Activated CD4-positive, alpha-beta memory T cell treated with anti-CD3 and anti-CD28 coated beads for 36 hours (primary cell): ENCODE data around the gene CNST. TPM values are rescaled to one million over a fixed set of nuclear protein-coding genes. Genes with fewer than 3 reads are reported as not detected.
"Not testable (repeated sequence)": the region's sequence is repeated elsewhere in the genome, so short reads cannot be mapped to it uniquely, and the experiment has no call there.

Source experiments
- CTCF ChIA-PET: fragments of 350-600 bp; sonication (Branson Sonifier 250); formaldehyde crosslinking; loops from one replicate; lab custom pipeline; 2021; ENCODE audit warnings: antibody characterized with exemption, inconsistent platforms; lab: Charles Lee
- POLR2A ChIA-PET: fragments of 350-600 bp; sonication (Branson Sonifier 250); formaldehyde crosslinking; loops from one replicate; lab custom pipeline; 2021; ENCODE audit warnings: antibody characterized with exemption; lab: Charles Lee
- DNase-seq: peaks from one replicate; pipeline ENCODE4 v3.0.0-alpha.2; 2020
- H3K27ac Mint-ChIP-seq: one replicate; pipeline ENCODE4 v1.8.0; 2021; ENCODE audit warnings: mixed read lengths
- H3K27me3 Mint-ChIP-seq: one replicate; pipeline ENCODE4 v1.8.0; 2021; ENCODE audit warnings: mixed read lengths
- H3K36me3 Mint-ChIP-seq: one replicate; pipeline ENCODE4 v1.8.0; 2021; ENCODE audit warnings: mixed read lengths
- H3K4me1 Mint-ChIP-seq: one replicate; pipeline ENCODE4 v1.8.0; 2021; ENCODE audit warnings: low read depth, mixed read lengths
- H3K4me3 Mint-ChIP-seq: one replicate; pipeline ENCODE4 v1.8.0; 2021; ENCODE audit warnings: mild to moderate bottlenecking, mixed read lengths
- H3K9me3 Mint-ChIP-seq: one replicate; pipeline ENCODE4 v1.8.0; 2021; ENCODE audit warnings: mixed read lengths
- intact Hi-C: fragments of 100-400 bp; cut with micrococcal nuclease; formaldehyde crosslinking; loops from one replicate; pipeline ENCODE4 v1.15.1; 2023
- total RNA-seq, 2 experiments: library from RNA; stranded (reverse); gene quantifications; one replicate each; pipeline ENCODE4 v1.2.3, GENCODE V29; 2021

Gene CNST
- total RNA-seq, 2 experiments from 2014 or later: 25.9 TPM

GRCh38 chr1:246687002-246687401 lies 120.7 kb downstream of the CNST start:
- intact Hi-C loops: loop anchor here (5.0 kb wide), 1 partner anchor 35 kb away; the partner anchor contains the start of gene SCCPDH
- Mint-ChIP-seq H3K9me3 (no peaks in the 10 kb centered on the region), H3K4me1 (no peaks in the 10 kb centered on the region), H3K4me3 (no peak overlapping the region), H3K36me3 (no peaks in the 10 kb centered on the region), H3K27ac (no peak overlapping the region), H3K27me3 (no peaks in the 10 kb centered on the region)
- DNase-seq: no peak
- CTCF ChIA-PET: no interaction called here
- POLR2A ChIA-PET: no interaction called here

- no peaks in the 10 kb centered on the region for H3K4me1 Mint-ChIP-seq
- ChIA-PET CTCF (interaction anchor here (0.6 to 1.6 kb wide), 20 partner anchors 9 to 1537 kb away, joined by 3 to 7 read pairs (median 3); no protein-coding TSS in a partner anchor), POLR2A (no interaction called here)
- peaks cover 14% of the 10 kb centered on the region for H3K9me3 Mint-ChIP-seq
- intact Hi-C loops: loop anchor here (2.0 to 5.0 kb wide), 3 partner anchors 33 to 281 kb away; partner anchors contain the start of gene SCCPDH
- no peaks in the 10 kb centered on the region for H3K27me3 Mint-ChIP-seq
- no peak overlapping the region for H3K4me3 Mint-ChIP-seq
- H3K27ac Mint-ChIP-seq: no peak overlapping the region
- H3K36me3 Mint-ChIP-seq: no peaks in the 10 kb centered on the region
- peak; percentile 56 for DNase-seq
These were observed 123.3 kb downstream of the CNST start for GRCh38 chr1:246689409-246690008.

- intact Hi-C loops: no loop called here
- ChIA-PET CTCF (interaction anchor here (1.0 to 1.6 kb wide), 10 partner anchors 10 to 207 kb away, joined by 3 to 7 read pairs (median 4); no protein-coding TSS in a partner anchor), POLR2A (no interaction called here)
- peaks cover 19% of the 10 kb centered on the region for H3K9me3 Mint-ChIP-seq
- H3K4me1 Mint-ChIP-seq: no peaks in the 10 kb centered on the region
- no peaks in the 10 kb centered on the region for H3K36me3 Mint-ChIP-seq
- DNase-seq: no peak
- H3K27ac Mint-ChIP-seq: no peak overlapping the region
- H3K27me3 Mint-ChIP-seq: no peaks in the 10 kb centered on the region
- H3K4me3 Mint-ChIP-seq: no peak overlapping the region
These were observed 123.8 kb downstream of the CNST start for GRCh38 chr1:246690100-246690499.

- H3K9me3 Mint-ChIP-seq: peaks cover 19% of the 10 kb centered on the region
- intact Hi-C loops: no loop called here
These were observed 125.6 kb downstream of the CNST start for GRCh38 chr1:246691622-246692495.

DNA sequence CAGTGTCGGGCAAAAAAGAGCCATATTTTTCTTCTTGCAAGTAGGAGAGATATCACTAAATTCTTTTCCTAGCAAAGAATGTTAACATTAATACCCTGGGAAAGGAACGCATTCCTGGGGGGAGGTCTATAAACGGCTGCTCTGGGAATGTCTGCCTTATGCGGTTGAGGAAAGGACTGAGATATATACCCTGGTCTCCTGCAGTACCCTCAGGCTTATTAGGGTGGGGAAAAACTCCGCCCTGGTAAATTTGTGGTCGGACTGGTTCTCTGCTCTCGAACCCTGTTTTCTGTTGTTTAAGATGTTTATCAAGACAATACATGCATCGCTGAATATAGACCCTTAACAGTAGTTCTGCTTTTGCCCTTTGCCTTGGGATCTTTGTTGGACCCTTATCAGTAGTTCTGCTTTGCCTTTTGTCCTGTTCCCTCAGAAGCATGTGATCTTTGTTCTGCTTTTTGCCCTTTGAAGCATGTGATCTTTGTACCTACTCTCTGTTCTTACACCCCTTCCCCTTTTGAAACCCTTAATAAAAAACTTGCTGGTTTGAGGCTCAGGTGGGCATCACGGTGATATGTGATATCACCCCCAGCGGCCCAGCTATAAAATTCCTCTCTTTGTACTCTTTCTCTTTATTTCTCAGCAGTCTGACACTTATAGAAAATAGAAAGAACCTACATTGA lies 128.1 kb downstream of the CNST start:
- H3K27ac Mint-ChIP-seq, POLR2A ChIA-PET, H3K36me3 Mint-ChIP-seq, H3K27me3 Mint-ChIP-seq, intact Hi-C loops, H3K4me1 Mint-ChIP-seq, H3K4me3 Mint-ChIP-seq, DNase-seq: not testable (repeated sequence)
- CTCF ChIA-PET: interaction anchor here (1.6 kb wide), 1 partner anchor 197 kb away, joined by 3 read pairs; no protein-coding TSS in a partner anchor
- H3K9me3 Mint-ChIP-seq: peaks cover 19% of the 10 kb centered on the region

More at GRCh38 chr1:246691622-246692495, 125.6 kb downstream of the CNST start:
- H3K27me3 Mint-ChIP-seq: no peaks in the 10 kb centered on the region
- no peak for DNase-seq
- CTCF ChIA-PET: interaction anchor here (0.8 to 1.5 kb wide), 4 partner anchors 9 to 119 kb away, joined by 3 read pairs; no protein-coding TSS in a partner anchor
- no peak overlapping the region for H3K27ac Mint-ChIP-seq
- no peak overlapping the region for H3K4me3 Mint-ChIP-seq
- H3K4me1 Mint-ChIP-seq: no peaks in the 10 kb centered on the region
- POLR2A ChIA-PET: no interaction called here
- no peaks in the 10 kb centered on the region for H3K36me3 Mint-ChIP-seq

DNA sequence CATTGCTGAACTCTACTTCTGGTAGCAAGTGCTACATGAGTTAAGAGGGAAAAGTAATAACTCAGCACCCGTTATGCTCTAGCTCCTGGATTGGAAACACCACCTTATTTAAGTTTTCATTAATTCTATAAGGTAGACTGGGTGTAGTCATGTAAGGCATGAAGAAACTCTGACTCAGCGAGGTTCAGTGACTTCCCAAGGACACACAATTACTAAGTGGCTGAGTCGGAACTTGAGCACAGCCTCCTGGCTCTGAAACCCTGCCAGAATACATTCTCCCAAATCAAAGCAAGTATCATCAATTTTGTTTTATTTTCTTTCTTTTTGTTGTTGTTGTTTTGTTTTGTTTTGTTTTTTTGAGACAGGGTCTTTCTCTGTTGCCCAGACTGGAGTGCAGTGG lies 128.9 kb downstream of the CNST start:
- ChIA-PET CTCF (interaction anchor here (1.0 kb wide), 1 partner anchor 58 kb away, joined by 4 read pairs; no protein-coding TSS in a partner anchor), POLR2A (no interaction called here)
- no peaks in the 10 kb centered on the region for H3K27me3 Mint-ChIP-seq
- H3K4me1 Mint-ChIP-seq: peaks cover 6% of the 10 kb centered on the region
- H3K36me3 Mint-ChIP-seq: no peaks in the 10 kb centered on the region
- DNase-seq: no peak
- intact Hi-C loops: loop anchor here (5.0 kb wide), 1 partner anchor 368 kb away; no protein-coding TSS in a partner anchor
- H3K4me3 Mint-ChIP-seq: no peak overlapping the region
- peaks cover 19% of the 10 kb centered on the region for H3K9me3 Mint-ChIP-seq
- no peak overlapping the region for H3K27ac Mint-ChIP-seq

GRCh38 chr1:246695666-246696065 lies 129.4 kb downstream of the CNST start:
- Mint-ChIP-seq H3K4me1 (peaks cover 6% of the 10 kb centered on the region), H3K9me3 (peaks cover 19% of the 10 kb centered on the region), H3K27me3 (no peaks in the 10 kb centered on the region), H3K27ac (no peak overlapping the region), H3K4me3 (no peak overlapping the region), H3K36me3 (no peaks in the 10 kb centered on the region)
- no peak for DNase-seq
- ChIA-PET POLR2A (no interaction called here), CTCF (interaction anchor here (1.0 kb wide), 1 partner anchor 58 kb away, joined by 4 read pairs; no protein-coding TSS in a partner anchor)
- intact Hi-C loops: loop anchor here (5.0 kb wide), 1 partner anchor 368 kb away; no protein-coding TSS in a partner anchor

- ChIA-PET CTCF (no interaction called here), POLR2A (no interaction called here)
- intact Hi-C loops: loop anchor here (1.0 to 5.0 kb wide), 6 partner anchors 26 to 686 kb away; partner anchors contain the start of genes CNST, SCCPDH and TFB2M
- no peak for DNase-seq
- Mint-ChIP-seq H3K4me1 (peaks cover 6% of the 10 kb centered on the region), H3K4me3 (peak overlapping the region; percentile 49), H3K27me3 (no peaks in the 10 kb centered on the region), H3K36me3 (no peaks in the 10 kb centered on the region), H3K27ac (no peak overlapping the region), H3K9me3 (peaks cover 12% of the 10 kb centered on the region)
These were observed 132.3 kb downstream of the CNST start for GRCh38 chr1:246698466-246699094.

- Mint-ChIP-seq H3K9me3 (peaks cover 8% of the 10 kb centered on the region), H3K4me1 (peaks cover 6% of the 10 kb centered on the region), H3K27ac (no peak overlapping the region), H3K4me3 (peak overlapping the region; percentile 49), H3K36me3 (no peaks in the 10 kb centered on the region), H3K27me3 (no peaks in the 10 kb centered on the region)
- DNase-seq: peak; percentile 92
- ChIA-PET CTCF (interaction anchor here (0.7 kb wide), 1 partner anchor 75 kb away, joined by 4 read pairs; no protein-coding TSS in a partner anchor), POLR2A (no interaction called here)
- intact Hi-C loops: loop anchor here (1.0 to 5.0 kb wide), 6 partner anchors 26 to 687 kb away; partner anchors contain the start of genes CNST, SCCPDH and TFB2M
These were observed 133.0 kb downstream of the CNST start for GRCh38 chr1:246699095-246699735.

GRCh38 chr1:246703581-246703980 lies 137.3 kb downstream of the CNST start:
- ChIA-PET CTCF (no interaction called here), POLR2A (no interaction called here)
- intact Hi-C loops: no loop called here
- no peaks in the 10 kb centered on the region for H3K9me3 Mint-ChIP-seq
- DNase-seq: no peak
- peaks cover 8% of the 10 kb centered on the region for H3K4me1 Mint-ChIP-seq
- H3K36me3 Mint-ChIP-seq: no peaks in the 10 kb centered on the region
- H3K27me3 Mint-ChIP-seq: no peaks in the 10 kb centered on the region
- no peak overlapping the region for H3K27ac Mint-ChIP-seq
- H3K4me3 Mint-ChIP-seq: no peak overlapping the region

- ChIA-PET POLR2A (interaction anchor here (1.4 kb wide), 1 partner anchor 19 kb away, joined by 3 read pairs; the partner anchor contains the start of gene SCCPDH), CTCF (no interaction called here)
- Mint-ChIP-seq H3K27ac (no peak overlapping the region), H3K36me3 (no peaks in the 10 kb centered on the region), H3K4me1 (peaks cover 2% of the 10 kb centered on the region), H3K4me3 (no peak overlapping the region), H3K27me3 (no peaks in the 10 kb centered on the region), H3K9me3 (no peaks in the 10 kb centered on the region)
- intact Hi-C loops: no loop called here
- no peak for DNase-seq
These were observed 139.1 kb downstream of the CNST start for GRCh38 chr1:246705368-246705767.
